Astrocyte (in vitro differentiated cells and primary cell): ENCODE data around the gene MTA3.

Source experiments
- CTCF ChIP-seq: IDR thresholded peaks from 2 replicates; pipeline ENCODE4 v1.5.1; 2011; ENCODE audit warnings: low read depth, mild to moderate bottlenecking, inconsistent platforms, low read length, moderate library complexity; ENCODE audit not compliant: insufficient read depth
- EZH2 ChIP-seq: IDR thresholded peaks from 2 replicates; pipeline ENCODE4 v1.6.1; 2012; ENCODE audit warnings: mild to moderate bottlenecking, low read length, inconsistent platforms; ENCODE audit not compliant: insufficient read depth

DNA sequence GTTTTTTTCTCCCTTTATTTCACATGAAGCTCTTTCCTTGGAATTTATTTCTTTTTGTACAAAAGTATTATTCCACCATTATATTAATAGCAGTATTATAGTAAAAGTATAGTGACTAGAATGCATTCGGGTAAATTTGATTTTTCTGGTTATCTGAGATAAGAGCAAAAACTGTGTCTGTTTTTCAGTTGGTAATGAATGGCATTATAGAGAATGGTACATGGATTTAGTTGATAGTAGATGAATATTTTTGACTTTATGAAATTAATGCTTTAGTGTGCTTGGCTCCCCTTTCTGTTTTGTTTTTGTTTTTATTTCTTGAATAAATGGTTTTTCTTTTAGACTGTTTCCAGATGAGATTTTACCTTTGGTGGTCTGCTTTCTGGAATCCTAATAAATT lies 71.8 kb downstream of the MTA3 start:
- TF ChIP-seq CTCF (no peak), EZH2 (no peak)
